ENCODE results near the gene FAS. TPM values are rescaled to one million over a fixed set of nuclear protein-coding genes. Genes with fewer than 3 reads are reported as not detected.
"Not testable (repeated sequence)": the region's sequence is repeated elsewhere in the genome, so short reads cannot be mapped to it uniquely, and the experiment has no call there.

The FAS gene
- total RNA-seq, 1 donor from 2014 or later = 18.8 TPM

DNA sequence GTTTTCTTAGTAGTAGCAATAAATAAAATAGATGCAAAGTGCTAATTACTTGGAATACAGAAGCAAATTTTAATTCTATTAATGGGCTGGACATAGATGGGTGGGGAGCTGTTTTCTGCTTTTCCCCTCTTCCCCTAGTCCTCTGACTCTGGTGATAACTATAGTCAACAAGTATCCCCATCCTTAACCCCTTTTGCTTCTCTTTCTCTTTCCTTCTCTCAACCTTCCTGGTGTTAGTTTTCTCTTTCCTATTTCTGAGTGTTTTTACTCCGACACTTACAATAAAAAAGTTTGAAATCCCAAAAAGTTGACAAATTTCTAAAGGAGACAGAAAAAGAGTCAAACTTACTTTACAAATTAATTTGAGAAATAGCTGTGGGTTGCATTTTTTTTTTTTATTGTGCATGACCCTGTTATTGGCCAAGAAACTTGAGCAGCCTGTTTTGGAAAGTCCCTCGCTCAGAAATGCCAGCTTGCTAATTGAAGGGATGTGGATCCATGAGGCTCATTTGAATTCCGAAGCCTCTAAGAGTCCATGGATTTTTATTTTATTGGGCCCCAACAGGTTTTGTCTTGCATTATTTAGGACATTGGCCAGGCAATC is 2.4 kb downstream of the FAS start:
- no peak for DNase-seq (ENCODE audit: low spot score)

DNA sequence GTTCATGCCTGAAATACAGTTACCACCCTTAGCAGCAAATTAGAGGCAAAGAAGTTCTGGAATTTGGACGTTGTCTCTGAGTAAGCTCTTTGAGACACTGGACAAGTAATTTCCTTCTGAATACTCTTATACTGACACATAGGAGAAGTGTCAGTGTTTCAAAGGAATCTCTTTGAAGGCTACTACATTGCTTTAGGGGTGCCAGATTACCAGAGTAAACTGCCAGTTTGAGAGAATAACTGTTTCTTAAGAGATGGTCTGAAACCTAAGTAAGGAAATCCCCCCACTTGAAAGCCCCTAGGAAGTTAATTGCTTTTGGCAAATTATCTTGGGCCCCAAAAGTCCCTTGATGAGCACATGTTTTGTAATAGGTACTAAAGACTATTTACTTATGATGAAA is 3.4 kb downstream of the FAS start:
- no peak for DNase-seq (ENCODE audit: low spot score)

DNA sequence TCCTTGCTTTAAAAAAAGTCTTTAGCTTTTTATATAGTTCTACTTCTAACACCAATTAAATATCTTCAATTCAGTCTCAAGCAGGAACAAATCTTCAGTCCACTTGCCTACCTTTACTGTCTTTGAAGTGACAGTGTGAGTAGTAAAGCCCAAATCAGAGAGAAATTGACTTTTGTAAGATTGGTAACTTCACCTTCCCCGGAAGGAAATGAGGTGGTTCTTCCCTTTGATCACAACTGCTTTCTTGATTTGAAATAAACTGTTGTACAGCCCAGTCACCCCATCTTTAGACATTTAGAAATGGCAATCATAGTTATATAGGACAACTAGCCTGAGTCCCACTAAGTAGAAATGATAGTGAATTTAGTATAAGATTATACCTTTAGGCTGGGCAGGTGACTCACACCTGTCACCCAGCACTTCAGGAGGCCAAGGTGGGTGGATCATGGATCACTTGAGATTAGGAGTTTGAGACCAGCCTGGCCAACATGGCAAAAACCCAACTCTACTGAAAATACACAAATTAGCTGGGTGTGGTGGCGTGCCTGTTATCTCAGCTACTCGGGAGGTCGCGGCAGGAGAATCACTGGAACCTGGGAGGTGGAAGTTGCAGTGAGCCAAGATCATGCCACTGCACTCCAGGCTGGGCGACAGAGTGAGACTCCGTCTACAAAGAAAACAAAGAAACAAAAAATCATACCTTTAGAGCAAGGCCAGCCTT is 4.7 kb downstream of the FAS start:
- DNase-seq (ENCODE audit: low spot score) = no peak

DNA sequence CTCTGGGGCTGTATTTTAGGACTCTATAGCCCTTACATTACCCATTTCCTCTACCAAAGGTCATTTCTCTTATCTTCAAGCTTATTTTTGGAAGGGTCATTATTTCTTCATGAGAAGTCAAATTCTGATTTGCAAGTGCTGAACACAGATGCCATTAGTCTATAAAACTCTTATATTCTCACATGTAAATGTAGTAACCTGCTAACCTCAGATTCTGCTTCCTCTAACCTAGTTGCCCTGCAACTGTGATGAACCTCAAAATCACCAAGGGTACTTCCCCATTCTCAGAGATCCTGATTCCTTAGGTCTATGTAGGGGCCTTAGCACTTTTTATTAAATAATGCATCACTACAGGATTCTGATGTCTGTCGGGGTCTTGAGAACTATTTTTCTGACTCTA is 6.3 kb downstream of the FAS start:
- no peak for DNase-seq (ENCODE audit: low spot score)

DNA sequence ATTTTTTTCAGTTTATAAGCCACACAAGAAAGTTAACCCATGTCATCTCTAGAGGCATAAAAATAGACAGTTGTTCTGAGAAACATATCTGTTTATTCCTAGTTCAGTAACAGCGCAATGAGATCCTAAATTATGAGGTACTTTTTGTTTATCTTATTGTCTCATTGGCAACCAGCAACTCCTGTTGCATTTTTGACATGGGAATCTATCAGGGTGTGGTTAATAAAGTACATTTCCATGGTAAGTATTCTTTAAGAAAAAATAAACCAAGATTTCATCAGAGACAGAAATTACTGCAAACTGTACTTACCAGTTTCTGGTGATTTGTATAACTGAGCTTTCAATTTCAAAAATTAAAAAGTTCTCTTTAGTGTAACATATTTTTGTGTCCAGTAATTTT is 9.0 kb downstream of the FAS start:
- DNase-seq (ENCODE audit: low spot score) = no peak

DNA sequence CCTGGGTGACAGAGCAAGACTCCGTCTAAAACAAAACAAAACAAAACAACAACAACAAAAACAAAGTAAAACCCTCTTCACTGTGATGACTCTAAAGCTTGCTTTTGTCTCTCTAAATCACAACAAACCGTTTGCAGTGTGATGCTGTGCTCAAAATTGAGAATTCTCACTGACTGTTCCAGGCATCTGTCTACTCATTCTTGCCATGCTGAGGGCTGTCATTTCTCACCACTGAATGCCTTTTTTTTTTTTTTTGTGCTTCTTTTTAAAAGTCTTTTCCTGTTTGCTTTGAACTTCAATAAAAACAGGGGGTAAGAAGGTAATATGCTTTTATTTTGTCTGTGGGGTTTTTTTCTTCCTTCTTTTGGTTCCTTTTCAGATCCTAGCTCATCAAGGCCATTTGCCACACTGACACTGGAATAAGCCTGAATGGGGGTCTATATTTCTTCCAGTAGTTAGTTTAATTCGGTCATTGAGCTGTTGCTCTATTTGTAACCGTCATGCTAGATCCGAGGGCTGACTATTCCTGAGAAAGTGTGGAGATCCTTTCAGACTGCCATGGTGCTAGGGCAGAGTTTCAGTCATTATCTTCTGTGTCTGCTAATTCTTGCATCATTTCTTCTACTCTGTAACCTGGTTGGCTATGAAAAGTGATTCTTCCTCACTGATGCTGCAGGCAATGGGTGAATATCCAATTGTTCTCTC is 10.6 kb downstream of the FAS start:
- DNase-seq (ENCODE audit: low spot score) = no peak

DNA sequence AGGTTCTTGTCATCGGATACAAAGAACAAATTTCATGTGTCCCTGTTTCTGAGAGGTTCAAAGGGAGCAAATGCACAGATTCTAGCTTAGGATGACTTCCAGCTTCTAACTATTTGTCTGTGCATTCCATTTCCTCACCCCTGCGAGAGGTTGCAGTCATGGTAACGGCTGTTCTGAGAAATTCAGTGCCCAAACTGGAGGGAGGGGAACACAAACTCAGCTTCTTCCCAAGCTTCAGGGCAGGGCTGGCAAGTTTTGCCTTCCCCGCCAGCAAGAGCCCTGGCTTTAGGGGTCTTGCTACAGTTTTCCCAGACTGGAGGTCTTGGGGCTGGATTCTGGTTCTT is 11.1 kb downstream of the FAS start:
- DNase-seq (ENCODE audit: low spot score) = no peak

DNA sequence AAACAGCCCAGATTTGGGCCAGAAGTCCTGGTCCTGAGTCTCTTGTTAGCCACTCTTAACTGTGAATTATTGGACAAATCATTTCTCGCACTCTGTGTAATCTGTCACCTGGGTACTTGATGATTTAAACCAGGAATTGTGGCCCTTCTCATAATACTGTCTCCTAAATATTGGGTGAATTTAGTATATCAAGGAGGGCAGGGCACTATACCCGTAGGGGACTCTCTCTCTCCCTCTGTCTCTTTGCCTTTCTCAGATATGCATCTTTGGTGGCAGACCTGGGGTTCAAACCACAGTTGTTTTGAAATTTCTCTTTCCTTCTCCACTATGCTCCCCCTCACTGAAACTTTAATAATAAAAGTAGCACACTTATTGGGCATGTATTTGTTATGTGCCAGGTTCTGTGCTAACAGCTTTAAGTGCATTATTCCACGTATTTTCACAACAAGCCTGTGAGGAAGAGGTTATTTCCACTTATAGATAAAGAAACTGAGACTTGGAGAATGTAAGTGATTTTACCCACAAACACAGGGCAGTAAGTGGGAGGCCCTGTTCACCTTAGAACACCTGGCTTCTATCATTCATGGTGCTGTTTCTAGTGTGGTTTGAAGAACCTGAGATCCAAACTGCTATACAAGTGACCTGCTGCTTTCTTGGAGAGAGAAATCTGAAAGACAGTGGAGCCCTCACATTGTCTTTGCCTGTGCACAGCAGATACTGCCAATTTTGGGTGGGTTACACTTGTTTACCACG is 11.8 kb downstream of the FAS start:
- DNase-seq (ENCODE audit: low spot score) = no peak

DNA sequence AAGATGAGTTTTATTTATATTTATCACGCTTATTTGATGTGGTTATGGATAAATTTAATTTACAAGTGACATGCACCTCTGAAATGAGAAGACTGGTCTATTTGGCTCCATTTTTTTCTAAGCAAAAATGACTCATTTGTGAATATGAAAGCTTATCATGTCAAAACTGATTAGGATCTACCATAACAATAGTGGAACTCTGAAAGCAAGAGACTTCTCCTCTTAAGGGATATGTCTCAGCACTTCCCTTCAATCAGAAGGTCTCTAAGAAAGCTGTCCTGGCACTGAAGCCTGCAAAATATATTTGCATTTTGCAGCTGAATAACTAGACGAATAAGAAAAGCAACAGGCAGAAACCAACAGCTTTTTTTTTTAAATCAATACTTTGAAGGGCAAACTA is 12.7 kb downstream of the FAS start:
- DNase-seq (ENCODE audit: low spot score) = no peak

DNA sequence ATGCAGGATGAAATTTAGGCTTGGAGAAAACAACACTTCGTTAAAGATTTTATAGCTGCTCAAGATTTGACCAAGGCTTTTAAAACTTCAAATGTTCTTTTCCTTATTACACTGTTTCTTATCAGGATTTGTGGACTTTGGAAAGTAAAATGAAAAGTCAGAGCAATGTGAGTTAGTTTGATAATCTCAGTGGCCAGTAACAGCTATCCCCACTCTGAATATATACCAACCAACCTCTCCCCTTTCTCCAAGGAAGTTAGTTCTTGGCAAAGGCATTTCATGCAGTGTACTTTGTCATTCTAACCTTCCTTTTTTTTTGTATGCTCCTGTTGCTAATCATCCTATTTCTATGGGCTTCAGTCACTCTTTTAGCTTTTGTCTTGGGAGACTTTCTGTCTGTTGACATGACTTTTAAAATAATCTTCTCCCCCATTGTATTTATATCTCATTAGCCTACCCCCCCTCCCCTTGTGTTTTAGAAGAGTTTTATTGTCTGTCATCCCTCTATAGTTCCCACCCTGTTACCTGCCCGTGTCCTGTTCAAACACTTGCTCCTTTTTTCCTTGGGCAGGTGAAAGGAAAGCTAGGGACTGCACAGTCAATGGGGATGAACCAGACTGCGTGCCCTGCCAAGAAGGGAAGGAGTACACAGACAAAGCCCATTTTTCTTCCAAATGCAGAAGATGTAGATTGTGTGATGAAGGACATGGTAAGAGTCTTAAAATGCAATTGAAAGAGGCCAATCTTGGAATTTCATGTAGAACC is 16.7 kb downstream of the FAS start:
- no peak for DNase-seq (ENCODE audit: low spot score)

DNA sequence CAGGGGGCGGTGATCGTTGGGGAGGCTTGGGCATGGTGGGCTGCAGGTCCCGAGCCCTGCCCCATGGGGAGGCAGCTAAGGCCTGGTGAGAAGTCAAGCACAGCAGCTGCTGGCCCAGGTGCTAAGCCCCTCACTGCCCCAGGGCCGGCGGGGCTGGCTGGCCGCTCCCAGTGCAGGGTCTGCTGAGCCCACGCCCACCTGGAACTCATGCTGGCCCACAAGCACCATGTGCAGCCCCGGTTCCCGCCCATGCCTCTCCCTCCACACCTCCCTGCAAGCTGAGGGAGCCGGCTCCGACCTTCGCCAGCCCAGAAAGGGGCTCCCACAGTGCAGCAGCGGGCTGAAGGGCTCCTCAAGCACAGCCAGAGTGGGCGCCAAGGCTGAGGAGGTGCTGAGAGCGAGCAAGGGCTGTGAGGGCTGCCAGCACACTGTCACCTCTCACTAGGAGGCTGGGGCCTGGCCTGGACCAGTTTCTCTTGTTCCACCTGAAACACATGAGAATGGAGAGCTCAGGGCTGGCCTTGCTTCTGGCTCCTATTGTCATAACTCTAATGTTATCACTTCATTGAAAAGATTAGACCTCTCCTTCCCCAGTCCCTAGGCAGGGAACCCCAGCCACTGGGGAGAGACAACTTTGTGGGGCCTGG is 28.2 kb downstream of the FAS start:
- DNase-seq (ENCODE audit: low spot score) = not testable (repeated sequence)

DNA sequence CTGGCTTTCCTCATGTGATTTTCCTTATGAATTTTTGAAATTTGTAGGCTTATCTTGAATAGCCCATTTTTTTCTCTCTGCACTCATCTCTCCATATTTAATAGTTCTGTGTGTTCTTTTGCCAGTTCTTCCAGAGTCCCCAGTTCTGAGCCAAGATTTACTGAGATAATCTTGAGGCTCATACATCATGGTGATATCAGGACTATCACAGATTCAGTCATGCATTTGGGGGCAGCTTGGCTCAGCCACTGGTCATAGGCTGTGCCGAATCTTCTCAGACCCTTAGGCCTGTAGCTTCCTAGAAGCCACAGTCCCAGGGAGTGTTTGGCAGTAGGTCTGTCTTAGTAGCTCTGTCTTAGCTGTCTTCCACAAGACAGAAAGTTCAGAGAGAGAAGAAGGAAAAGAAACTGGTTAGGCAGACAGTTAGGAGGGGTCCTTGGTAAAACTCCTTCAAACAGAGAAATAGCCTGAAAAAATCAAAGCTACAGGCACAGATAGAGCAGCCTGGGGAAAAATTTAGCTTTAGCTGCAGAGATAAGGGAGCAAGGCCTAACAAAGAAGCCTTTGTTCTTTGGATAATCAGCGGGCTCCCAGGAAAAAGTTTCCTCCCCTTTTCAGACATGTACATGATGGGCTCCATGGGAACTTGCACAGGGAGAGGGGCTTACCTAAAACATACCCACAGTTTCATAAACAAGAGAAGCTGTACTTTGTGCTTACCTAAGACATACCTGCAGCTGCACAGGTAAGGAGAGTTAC is 29.1 kb downstream of the FAS start:
- DNase-seq (ENCODE audit: low spot score) = no peak

DNA sequence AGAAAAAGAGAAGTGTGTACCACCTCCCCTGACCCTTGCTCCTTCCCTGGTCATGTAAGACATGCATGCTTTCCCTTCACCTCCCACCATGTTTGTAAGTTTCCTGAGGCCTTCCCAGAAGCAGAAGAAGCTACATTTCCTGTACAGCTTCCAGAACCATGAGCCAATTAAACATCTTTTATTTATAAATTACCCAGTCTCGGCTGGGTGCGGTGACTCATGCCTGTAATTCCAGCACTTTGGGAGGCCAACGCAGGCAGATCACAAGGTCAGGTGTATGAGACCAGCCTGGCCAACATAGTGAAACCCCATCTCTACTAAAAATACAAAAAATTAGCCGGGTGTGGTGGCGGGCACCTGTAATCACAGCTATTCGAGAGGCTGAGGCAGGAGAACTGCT is 30.9 kb downstream of the FAS start:
- not testable (repeated sequence) for DNase-seq (ENCODE audit: low spot score)

DNA sequence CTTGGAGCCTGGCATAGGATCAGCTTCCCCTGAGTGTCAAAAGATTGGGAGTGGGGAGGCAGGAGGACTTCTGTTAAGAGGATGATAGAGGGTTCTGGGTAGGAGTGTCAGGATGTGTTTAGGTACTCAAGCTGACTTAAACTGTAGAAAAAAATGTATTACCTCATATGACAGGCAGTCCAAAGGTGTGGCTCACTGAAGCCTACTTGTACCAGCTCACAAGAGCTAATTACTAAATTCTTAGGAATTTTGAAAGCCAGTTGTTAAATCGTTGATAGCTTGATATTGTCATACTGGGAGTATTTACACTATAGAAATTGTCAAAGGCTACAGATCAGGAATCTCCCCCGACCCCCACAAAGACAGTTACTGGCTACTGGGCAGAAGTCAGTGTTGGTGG is 32.1 kb downstream of the FAS start:
- no peak for DNase-seq (ENCODE audit: low spot score)

DNA sequence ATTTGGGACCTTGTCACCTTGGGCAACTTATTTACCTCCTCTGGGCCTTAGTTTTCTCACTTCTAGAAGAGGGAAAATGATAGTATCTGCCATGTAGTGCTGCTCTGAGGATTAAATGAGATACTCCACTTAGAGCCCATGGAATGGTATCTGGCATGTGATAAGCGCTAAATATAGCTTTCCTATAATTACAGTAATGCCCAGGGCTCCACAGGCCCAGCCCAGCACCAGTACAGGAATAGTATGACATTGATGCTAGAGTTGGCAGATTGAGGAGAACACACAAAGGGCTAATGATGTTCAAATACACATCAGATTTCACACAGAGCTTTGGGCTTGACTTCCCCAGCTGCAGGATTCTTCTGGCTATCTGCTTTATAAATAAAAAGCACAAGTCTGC is 34.9 kb downstream of the FAS start:
- DNase-seq (ENCODE audit: low spot score) = no peak

DNA sequence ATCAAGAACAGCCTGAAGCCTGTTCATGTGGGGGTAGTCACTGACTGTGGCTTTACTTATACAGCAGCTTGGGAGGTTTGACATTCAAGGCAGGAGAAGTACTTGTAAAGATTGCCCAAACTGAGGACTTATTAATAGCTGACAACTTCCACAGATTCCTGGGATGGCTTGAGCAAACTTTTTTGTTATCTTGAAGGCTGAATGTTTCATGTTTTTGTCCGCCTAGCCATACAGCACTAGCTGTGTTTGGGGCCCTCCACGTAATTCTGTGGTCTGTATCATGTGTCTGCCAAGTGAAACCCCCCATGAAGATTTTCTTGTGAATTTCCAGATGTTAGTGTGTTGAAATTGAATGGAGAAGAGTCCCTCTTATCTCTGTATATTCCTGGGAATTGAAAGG is 38.6 kb downstream of the FAS start:
- no peak for DNase-seq (ENCODE audit: low spot score)

DNA sequence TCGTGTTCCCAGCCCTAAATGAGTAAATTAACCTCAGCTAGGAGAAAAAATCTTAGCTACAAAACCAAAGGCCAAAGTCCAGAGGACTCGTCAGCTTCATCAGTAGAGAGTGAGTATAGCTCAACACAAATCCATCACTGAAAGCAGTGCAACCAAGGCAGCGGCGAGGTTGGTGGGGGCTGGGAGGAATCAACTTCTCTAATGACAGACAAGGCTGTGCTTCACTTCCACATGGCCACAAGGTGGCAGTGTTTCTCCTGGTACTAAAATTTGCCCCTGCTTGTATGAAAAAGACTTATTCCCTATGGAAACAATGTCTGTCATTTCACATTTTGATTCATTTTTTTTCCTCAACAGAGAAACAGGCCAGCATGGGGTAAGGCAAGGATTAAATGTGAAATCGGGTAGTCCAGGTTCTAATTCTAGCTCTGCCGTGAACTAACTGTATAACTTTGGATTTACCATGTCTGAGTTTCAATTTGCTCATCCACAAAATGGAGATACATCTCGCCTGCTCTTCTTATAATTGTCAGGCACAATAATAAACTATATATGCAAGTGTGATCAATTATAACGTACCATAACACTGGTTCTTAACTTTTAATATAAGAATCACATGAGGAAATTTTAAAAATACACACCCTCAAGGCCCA is 39.3 kb downstream of the FAS start:
- peak; percentile 81 for DNase-seq (ENCODE audit: low spot score)

DNA sequence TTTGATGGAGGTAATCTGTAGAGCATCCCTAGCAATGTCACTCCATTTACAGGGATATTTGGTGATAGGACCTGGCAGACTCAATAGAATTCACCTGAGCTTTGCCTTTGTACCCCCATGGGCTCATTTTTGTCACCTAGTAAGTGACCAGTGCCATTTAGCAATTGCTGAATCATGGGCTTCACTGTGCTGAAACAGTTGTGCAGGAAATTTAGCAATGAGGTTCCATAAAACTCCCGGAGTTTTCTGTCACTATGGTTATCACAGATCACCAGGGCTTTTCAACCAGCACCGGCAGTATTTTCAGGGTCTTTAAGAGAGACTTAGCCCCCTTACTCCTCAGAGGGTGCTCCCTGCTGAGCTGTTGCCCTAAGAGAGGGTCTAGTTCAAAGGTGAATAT is 40.2 kb downstream of the FAS start:
- DNase-seq (ENCODE audit: low spot score) = no peak

DNA sequence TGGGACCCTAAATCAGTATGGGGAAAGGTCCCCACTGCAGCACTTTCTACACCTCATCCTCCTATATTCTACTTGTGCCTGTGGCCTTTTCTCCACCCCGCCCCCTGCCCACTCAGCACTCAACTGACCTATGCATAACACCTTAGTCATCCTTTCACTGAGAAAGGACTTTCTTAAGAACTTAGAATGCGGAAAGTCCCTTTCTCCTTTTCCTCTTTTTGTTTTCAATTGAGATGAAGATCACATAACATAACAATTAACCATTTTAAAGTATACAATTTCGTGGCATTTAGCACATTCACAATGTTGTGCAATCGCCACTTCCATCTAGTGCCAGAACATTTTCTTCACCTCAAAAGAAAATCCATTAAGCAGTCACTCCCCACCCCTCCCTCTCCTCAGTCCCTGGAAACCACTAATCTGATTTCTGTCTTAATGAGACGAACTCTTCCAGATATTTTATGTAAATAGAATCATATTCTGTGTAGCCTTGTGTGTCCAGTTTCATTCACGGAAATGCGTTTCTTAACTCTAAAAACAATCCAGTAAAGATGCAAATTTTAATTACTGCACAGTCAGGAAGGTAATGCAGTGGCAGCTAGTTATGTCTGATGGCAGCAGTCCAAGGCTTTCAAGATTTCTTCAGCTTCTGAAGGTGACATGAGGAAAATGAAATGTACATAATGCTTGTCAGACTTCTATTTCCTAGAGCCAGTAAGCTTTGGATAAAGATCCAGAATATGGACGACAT is 41.7 kb downstream of the FAS start:
- DNase-seq (ENCODE audit: low spot score) = no peak

Data from mucosa of gallbladder (tissue), 1 donor.